Activated CD4-positive, alpha-beta T cell treated with anti-CD3 and anti-CD28 coated beads, Interleukin-2, amount 10 ng/mL, durations not matched to agents 24 days and 14 days (primary cell): Measurements from ENCODE around the gene ADAMTSL2. TPM values are rescaled to one million over a fixed set of nuclear protein-coding genes. Genes with fewer than 3 reads are reported as not detected.

Experiments used
- DNase-seq: peaks from one replicate; pipeline ENCODE4 v3.0.0; 2022
- H3K27ac Mint-ChIP-seq: one replicate; pipeline ENCODE4 v1.8.0; 2022; ENCODE audit warnings: mild to moderate bottlenecking, mixed read lengths
- H3K27me3 Mint-ChIP-seq: one replicate; pipeline ENCODE4 v1.8.0; 2022; ENCODE audit warnings: mixed read lengths
- H3K36me3 Mint-ChIP-seq: one replicate; pipeline ENCODE4 v1.8.0; 2022; ENCODE audit warnings: low read depth, mild to moderate bottlenecking, mixed read lengths
- H3K4me1 Mint-ChIP-seq: one replicate; pipeline ENCODE4 v1.8.0; 2021; ENCODE audit warnings: mixed read lengths
- H3K4me3 Mint-ChIP-seq: one replicate; pipeline ENCODE4 v1.8.0; 2022; ENCODE audit warnings: mild to moderate bottlenecking, moderate library complexity, mixed read lengths
- H3K9me3 Mint-ChIP-seq: one replicate; pipeline ENCODE4 v1.8.0; 2021; ENCODE audit warnings: mixed read lengths
- intact Hi-C: fragments of 100-400 bp; cut with micrococcal nuclease; formaldehyde crosslinking; loops from one replicate; pipeline ENCODE4 v1.15.1; 2023
- total RNA-seq: library from RNA; stranded (reverse); gene quantifications from 2 replicates; pipeline ENCODE4 v1.2.3, GENCODE V29; 2022

The ADAMTSL2 gene
- total RNA-seq: not detected in 2 replicates

DNA sequence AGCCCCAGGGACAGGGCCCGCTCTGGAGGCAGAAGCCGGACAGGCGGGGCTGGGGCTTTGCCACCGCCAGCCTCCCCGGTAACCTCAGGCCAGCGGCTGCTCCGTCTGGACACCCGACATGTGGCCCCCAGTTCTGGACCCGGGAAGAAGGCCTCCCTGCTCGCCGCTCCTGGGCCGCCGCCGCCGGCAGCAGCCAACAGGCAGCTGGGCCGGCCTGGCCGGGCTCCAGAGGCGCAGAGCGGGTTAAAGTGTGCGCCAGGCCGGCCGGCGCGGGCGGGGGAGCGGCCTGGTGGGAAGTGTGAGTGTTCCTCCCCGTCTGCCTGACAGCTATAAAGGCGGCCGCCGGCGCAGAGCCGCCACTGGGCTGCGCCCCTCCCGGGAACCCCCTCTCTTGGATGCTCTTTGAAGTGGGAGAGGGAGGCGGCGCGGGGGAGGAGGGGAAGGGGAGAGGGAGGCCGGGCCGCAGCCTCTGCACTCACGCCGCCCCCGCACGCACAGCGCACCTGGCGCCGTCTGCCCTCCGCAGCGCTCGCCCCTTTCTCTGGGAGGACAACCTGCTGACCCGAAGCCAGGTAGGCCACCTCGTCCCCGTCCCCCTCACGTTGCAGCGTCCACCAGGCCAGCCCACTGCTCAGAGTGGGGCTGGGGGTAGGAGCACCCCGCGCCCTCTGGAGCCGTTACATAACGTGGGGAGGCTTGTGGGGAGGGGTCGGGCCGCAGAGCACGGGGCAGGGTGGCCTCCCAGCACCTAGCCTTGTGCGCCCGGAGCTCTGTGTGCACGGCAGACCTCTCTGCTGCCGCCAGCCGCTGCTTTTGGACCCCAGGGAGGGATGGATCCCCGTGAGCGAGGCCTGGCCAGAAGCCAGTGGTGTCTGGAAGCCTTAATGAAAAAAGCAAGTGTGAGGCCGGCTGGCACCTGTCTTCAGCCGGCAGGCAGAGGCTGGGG is at the start of gene ADAMTSL2:
TSS of gene ADAMTSL2 (plus strand) at position 359 of the 946 bp plus-strand sequence. CDS start 2,009 bp downstream, outside the sequence.
- DNase-seq: no peak
- no peak within 1 kb of the TSS for H3K4me3 Mint-ChIP-seq
- intact Hi-C loops: no loop called here

DNA sequence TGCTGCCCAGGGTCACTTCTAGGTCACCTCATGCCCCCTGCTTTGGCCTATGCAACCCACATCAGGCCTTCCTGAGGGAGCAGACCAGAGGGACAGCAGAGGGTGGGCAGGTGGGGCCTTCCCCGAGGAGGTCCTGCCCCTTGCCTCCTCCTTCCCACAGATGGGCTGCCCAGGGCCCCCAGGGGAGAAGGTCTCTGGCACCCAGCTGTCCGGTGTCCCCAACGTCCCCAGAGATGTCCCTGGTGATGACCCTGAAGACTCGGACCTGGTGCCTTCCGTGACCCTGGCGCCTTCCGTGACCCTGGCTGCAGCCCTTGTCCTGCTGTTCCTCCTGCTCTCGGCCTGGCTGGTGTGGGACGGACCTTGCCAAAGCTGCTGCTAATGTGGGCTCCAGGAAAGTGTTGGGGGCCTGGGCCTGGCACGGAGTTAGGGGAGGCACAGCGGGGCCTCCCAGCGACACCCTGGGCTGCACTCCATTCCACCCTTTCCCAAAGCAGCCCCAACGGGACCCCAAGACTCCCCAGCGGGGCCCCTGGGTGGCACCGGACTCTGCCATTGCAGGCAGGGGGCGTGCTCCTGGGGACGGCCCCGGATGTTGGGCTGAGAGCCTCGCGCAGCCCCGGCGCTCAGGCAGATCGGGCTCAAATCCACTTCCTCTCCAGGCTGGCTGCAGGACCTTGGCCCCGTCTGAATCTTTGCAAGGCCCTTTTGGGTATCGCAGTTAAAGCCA is 48.8 kb upstream of the ADAMTSL2 start:
- peak overlapping the region; percentile 23 for H3K4me3 Mint-ChIP-seq
- H3K27ac Mint-ChIP-seq: no peak overlapping the region
- H3K9me3 Mint-ChIP-seq: no peaks in the 10 kb centered on the region
- no peaks in the 10 kb centered on the region for H3K36me3 Mint-ChIP-seq
- no peaks in the 10 kb centered on the region for H3K4me1 Mint-ChIP-seq
- no peak for DNase-seq
- H3K27me3 Mint-ChIP-seq: peaks cover 13% of the 10 kb centered on the region
- intact Hi-C loops: loop anchor here (1.0 kb wide), 3 partner anchors 78 to 463 kb away; no protein-coding TSS in a partner anchor

More for the DNA sequence above, at the start of gene ADAMTSL2:
- Mint-ChIP-seq H3K36me3 (no peaks in the 10 kb centered on the region), H3K9me3 (no peaks in the 10 kb centered on the region), H3K27me3 (peaks cover 18% of the 10 kb centered on the region), H3K27ac (no peak within 1 kb of the TSS), H3K4me1 (no peaks in the 10 kb centered on the region)

DNA sequence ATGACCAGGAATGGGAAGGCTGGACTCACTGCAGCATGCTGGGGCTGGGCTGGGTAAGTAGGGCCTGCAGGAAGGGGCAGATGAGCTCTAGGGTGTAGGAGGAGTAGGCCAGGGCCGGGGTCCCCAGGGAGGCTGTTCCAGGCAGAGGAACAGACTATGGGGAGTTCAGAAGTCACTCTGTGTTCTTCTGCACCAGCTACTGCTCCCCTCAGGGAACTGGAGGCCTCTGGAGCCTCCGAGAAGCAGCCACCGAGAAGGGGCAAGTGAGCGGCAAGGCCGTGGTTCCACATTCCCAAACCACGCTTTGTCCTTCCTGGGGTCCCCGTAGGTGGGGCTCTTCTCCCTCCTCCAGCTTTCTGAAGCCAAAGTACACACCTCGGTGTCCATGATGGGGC is 47.2 kb upstream of the ADAMTSL2 start:
- Mint-ChIP-seq H3K27me3 (peaks cover 8% of the 10 kb centered on the region), H3K9me3 (no peaks in the 10 kb centered on the region), H3K4me3 (no peak overlapping the region), H3K27ac (no peak overlapping the region), H3K36me3 (no peaks in the 10 kb centered on the region), H3K4me1 (no peaks in the 10 kb centered on the region)
- no peak for DNase-seq
- intact Hi-C loops: no loop called here

DNA sequence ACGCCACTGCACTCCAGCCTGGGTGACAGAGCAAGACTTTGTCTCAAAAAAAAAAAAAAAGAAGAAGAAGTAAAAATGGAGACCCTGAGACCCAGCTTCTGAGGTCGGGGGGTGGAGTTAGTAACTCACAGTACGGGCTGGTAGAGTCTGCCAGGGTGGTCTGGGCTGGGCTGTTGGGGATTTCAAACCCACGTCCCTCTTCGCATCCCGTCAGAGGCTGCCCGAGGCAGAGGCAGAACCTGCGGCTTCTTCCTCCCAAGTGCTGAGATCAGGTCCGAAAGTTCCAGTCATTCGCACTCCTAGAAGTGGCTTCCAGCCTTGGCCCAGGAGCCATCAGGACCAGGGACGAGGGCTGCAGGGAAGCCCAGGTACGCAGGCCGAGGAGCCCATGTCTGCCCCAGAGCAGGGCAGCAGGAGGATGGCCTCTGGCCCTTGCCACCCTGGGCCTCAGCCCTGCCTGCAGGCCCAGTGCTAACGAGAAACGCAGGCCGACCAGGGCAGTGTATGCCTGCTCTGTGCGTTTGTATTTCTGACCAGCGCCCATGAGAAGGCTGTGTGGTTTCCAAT is 45.7 kb upstream of the ADAMTSL2 start:
- Mint-ChIP-seq H3K4me1 (no peaks in the 10 kb centered on the region), H3K9me3 (no peaks in the 10 kb centered on the region), H3K4me3 (no peak overlapping the region), H3K36me3 (no peaks in the 10 kb centered on the region), H3K27me3 (peaks cover 5% of the 10 kb centered on the region), H3K27ac (no peak overlapping the region)
- intact Hi-C loops: no loop called here
- no peak for DNase-seq

DNA sequence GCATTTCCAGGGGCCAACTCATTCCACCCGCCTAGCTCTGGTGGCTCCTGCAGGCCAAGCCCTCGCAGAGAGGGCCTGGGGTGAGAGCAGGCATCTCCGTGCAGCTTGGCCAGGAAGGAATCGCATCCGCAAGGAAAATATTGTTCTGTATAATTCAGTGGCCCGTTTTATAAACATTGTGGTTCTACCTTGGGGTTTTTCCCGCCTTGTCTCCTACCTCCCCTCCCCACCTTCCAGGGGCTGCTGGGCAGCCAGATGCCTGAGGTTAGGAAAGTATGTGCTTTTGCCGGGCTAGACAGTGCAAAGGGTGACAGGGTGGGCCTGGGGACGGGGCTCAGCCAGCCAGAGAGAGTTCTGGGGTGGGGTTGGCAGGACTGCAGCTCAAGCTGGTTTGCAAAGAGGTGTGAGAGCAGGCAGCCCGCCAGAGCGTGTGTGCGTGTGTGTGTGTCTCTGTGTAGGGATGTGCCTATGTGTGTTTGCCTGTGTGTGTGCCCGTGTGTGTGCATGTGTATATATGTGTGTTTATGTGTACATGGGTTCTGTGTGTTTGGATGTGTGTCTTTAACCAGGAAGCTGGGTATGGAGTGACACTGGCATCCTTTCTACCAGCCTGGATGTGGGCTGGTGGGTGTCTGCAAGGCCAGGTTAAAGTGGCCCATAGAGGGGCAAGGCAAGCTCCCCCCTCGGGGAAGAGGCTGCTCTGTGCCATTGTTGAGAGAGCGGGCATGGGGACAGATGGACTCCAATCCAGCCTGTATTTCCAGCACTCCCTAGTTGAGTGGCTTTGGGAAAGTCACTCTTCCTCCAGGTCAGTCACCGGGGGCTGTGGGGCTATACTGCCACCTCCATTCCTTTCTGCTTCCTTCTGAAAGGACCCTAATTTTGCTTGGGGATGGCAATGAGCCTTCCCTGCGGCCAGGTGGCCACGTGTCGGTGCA is 45.0 kb upstream of the ADAMTSL2 start:
- intact Hi-C loops: no loop called here
- H3K4me1 Mint-ChIP-seq: no peaks in the 10 kb centered on the region
- no peaks in the 10 kb centered on the region for H3K9me3 Mint-ChIP-seq
- peaks cover 3% of the 10 kb centered on the region for H3K27me3 Mint-ChIP-seq
- no peak overlapping the region for H3K27ac Mint-ChIP-seq
- H3K36me3 Mint-ChIP-seq: no peaks in the 10 kb centered on the region
- no peak for DNase-seq
- H3K4me3 Mint-ChIP-seq: no peak overlapping the region

DNA sequence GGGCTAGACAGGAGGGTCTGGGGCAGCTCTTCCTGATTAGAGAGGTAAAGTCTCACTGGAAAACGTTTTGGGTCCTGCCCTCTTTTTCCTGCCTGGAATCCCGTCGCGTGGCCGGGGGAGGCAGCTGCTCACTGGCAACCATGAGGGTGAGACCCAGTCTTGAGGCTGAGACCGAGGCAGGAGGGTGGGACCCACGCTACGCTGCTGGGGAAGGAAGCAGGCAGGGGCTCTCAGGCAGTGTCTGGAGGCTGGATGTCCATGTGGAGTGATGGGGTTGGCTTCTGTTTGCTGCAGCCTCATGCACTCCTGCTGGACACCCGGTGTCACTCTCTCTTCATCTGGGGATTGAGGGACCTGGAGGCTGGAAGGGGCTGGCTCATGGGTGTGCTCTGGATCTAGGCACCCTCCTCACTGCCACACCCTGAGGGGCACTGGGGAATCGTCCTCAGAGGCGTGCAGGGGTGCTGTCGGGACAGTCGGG is 44.3 kb upstream of the ADAMTSL2 start:
- Mint-ChIP-seq H3K9me3 (no peaks in the 10 kb centered on the region), H3K4me1 (no peaks in the 10 kb centered on the region), H3K4me3 (no peak overlapping the region), H3K27me3 (peaks cover 3% of the 10 kb centered on the region), H3K36me3 (no peaks in the 10 kb centered on the region), H3K27ac (no peak overlapping the region)
- no peak for DNase-seq
- intact Hi-C loops: no loop called here

DNA sequence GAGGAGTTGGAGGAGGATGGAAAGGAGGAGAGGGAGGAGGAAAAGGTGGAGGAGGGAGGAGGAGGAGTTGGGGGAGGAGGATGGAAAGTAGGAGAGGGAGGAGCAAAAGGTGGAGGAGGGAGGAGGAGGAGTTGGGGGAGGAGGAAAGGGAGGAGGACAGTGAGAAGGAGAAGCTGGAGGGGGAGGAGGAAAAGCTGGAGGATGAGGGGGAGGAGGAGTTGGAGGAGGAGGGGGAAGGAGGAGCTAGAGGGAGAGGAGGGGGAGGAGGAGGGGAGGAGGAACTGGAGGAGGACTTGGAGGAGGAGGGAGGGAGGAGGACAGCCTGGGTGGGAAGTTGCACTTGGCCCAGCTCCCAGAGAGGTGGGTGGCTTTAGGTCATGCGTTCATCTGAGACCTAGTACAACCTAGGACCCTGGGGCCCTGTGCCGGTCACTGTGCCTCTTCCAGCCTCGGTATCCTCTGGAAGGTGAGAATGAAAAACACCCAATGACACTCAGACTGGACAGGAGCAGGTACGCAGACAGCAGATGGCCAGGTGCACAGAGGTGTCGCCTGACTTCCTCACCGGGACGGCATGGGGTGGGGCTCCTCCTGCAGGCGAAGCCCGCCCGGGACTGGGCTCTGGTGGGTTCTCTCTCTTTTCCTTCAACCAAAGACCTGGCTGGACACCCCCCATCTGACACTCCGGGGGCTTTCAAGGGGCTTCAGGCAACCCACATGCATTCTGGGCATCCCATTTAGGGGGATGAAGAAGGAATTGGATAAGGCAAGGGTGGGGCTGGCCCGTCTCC is 43.4 kb upstream of the ADAMTSL2 start:
- Mint-ChIP-seq H3K27me3 (peaks cover 3% of the 10 kb centered on the region), H3K4me1 (no peaks in the 10 kb centered on the region), H3K36me3 (no peaks in the 10 kb centered on the region), H3K4me3 (no peak overlapping the region), H3K27ac (no peak overlapping the region), H3K9me3 (no peaks in the 10 kb centered on the region)
- intact Hi-C loops: no loop called here
- DNase-seq: no peak

DNA sequence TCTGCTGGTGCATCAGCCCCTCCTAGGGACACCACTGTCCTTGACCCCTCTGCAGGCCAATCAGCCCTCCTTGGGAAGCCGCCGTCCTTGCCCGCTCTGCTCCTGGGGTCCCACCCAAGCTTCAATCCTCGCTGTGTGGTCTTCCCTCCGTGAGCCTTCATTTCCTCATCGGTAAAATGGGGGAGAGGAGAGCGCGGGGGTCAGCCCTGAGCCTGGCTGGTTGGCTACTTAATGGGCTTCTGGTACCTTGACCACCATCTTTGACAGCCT is 42.9 kb upstream of the ADAMTSL2 start:
- no peaks in the 10 kb centered on the region for H3K9me3 Mint-ChIP-seq
- DNase-seq: no peak
- no peaks in the 10 kb centered on the region for H3K4me1 Mint-ChIP-seq
- no peak overlapping the region for H3K4me3 Mint-ChIP-seq
- H3K27me3 Mint-ChIP-seq: peaks cover 1% of the 10 kb centered on the region
- no peaks in the 10 kb centered on the region for H3K36me3 Mint-ChIP-seq
- intact Hi-C loops: no loop called here
- H3K27ac Mint-ChIP-seq: no peak overlapping the region

DNA sequence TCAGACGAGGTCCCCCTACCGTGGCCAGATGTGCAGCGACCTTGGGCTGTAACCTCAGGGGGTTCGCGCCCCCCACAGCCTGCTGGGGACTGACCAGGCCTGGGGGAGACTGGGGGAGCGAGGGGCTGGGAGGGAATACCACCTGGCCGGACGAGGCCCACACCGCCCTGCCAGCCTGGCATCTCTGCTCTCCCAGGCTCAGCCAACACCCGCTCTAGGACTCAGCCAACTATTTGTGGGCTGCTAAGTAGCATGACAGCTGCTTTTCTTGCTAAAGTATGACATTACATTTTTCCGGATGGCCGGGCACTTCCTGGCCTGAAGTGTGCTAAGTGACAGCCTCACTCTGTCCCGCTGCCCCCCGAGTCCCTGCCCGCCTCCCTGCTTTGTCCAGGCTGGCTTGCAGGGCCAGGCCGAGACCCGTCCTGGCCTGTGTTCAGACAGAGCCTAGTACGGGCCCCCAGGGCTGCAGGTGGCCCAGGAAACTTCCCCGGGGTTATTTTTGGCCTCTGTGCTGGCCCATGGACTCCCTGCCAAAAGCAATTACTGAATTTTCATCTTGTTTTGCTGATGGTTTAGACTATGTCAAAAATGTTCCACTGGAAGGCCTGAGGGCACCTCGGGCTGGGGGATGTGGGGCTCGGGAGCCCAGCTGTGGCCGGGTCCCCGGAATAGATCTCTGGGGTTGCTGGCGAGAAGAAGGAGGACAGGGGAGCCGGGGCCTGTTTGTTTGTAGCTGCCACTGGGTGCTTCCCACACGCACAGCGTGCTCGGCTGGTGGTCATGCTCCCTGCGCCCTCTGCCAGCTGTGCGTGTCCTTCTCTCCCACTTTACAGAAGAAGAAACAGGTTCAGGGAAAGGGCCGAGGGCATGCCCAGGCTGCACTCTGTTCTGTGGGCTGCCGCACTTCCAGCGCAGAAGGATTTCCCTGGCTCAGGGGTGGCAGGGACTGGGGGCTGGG is 42.2 kb upstream of the ADAMTSL2 start:
- H3K9me3 Mint-ChIP-seq: no peaks in the 10 kb centered on the region
- DNase-seq: no peak
- no peak overlapping the region for H3K4me3 Mint-ChIP-seq
- H3K4me1 Mint-ChIP-seq: no peaks in the 10 kb centered on the region
- peaks cover 1% of the 10 kb centered on the region for H3K27me3 Mint-ChIP-seq
- no peak overlapping the region for H3K27ac Mint-ChIP-seq
- H3K36me3 Mint-ChIP-seq: no peaks in the 10 kb centered on the region
- intact Hi-C loops: no loop called here

DNA sequence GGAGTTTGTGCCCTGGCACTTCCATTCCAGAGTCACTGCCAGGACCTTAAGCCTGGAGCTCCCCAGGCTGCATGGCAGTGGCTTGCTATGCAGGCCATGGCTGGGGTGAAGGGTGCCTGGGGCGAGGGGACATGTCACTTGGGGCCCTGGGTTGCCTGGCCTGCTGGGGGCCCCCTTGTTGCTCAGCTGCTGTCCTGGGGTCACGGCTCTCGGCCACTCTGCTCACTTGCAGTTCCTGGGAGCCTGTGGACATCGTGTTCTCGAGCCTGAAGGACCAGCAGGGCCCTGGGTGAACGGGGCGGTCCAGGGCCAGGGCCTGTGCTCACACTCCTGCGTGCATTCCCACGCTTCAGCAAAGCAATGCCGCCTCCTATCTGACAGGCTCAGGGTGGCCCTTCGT is 41.1 kb upstream of the ADAMTSL2 start:
- peaks cover 1% of the 10 kb centered on the region for H3K27me3 Mint-ChIP-seq
- intact Hi-C loops: no loop called here
- H3K9me3 Mint-ChIP-seq: no peaks in the 10 kb centered on the region
- H3K4me3 Mint-ChIP-seq: no peak overlapping the region
- no peaks in the 10 kb centered on the region for H3K36me3 Mint-ChIP-seq
- no peak for DNase-seq
- H3K27ac Mint-ChIP-seq: no peak overlapping the region
- no peaks in the 10 kb centered on the region for H3K4me1 Mint-ChIP-seq

DNA sequence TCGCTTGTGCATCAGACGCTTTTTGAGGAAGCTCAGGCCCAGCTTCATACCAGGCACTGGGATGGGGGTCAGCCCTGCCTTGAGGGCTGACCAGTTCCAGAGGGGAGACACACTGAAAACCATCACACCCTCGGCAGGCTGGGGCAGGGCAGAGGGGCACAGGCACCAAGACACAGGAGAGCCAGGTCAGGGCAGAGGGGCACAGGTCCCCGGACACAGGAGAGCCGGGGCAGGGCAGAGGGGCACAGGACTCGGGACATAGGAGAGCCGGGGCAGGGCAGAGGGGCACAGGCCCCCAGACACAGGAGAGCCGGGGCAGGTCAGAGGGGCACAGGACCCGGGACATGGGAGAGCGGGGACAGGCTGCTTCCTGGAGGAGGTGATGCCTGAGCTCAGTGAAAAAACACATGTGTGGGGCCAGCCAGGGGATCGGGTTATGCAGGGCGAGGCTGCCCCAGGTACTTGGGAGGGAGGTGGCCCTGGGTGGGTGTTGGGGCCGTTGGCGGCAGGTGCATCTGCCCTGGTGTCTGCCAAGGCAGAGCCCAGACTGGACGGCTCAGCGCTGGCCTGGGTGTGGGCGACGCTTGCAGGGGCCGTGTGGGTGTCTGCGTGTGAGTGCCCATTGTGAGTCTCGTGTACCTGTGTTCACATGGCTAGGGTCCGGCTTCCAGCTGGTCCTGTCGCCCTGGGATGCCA is 40.5 kb upstream of the ADAMTSL2 start:
- Mint-ChIP-seq H3K27ac (no peak overlapping the region), H3K4me3 (no peak overlapping the region), H3K27me3 (peaks cover 1% of the 10 kb centered on the region), H3K4me1 (no peaks in the 10 kb centered on the region), H3K36me3 (no peaks in the 10 kb centered on the region), H3K9me3 (no peaks in the 10 kb centered on the region)
- intact Hi-C loops: no loop called here
- DNase-seq: no peak
